ENCODE results near the gene MGAT3. TPM values are rescaled to one million over a fixed set of nuclear protein-coding genes. Genes with fewer than 3 reads are reported as not detected.
A peak's percentile ranks its signal among the peaks of the same experiment; 100 is the strongest.
"Not testable (repeated sequence)": the region's sequence is repeated elsewhere in the genome, so short reads cannot be mapped to it uniquely, and the experiment has no call there.

MGAT3 gene
- total RNA-seq (ENCODE audit: unreplicated experiment) = 12.8 TPM
- long read RNA-seq, partial matches to known transcripts = 0 of 1 reads
- long read RNA-seq, other reads (novel, unspliced or antisense) = 1 of 1 reads

GRCh38 chr22:39456522-39457197, at the start of gene MGAT3:
TSS of gene MGAT3 (plus strand) at chr22:39457012. CDS start at chr22:39487348, 30,336 bp downstream.
- TF ChIP-seq CTCF (IDR thresholded peaks at IDR 0.05; ENCODE audit: partially characterized antibody, unreplicated experiment) = no peak
- peak within 1 kb of the TSS; percentile 81 for H3K27ac Mint-ChIP-seq (ENCODE audit: unreplicated experiment)
- H3K4me1 Mint-ChIP-seq (ENCODE audit: low read depth, unreplicated experiment) = peaks cover 14% of the 10 kb centered on the region
- peaks cover 5% of the 10 kb centered on the region for H3K36me3 Mint-ChIP-seq (ENCODE audit: unreplicated experiment)
- H3K9me3 Mint-ChIP-seq (ENCODE audit: unreplicated experiment) = peaks cover 17% of the 10 kb centered on the region
- DNase-seq = no peak
- H3K4me3 Mint-ChIP-seq (ENCODE audit: unreplicated experiment) = peak within 1 kb of the TSS; percentile 88
- H3K27me3 Mint-ChIP-seq (ENCODE audit: unreplicated experiment) = peaks cover 21% of the 10 kb centered on the region

- no peaks in the 10 kb centered on the region for H3K36me3 Mint-ChIP-seq (ENCODE audit: unreplicated experiment)
- no peak for TF ChIP-seq CTCF (IDR thresholded peaks at IDR 0.05; ENCODE audit: partially characterized antibody, unreplicated experiment)
- H3K4me1 Mint-ChIP-seq (ENCODE audit: low read depth, unreplicated experiment) = peaks cover 6% of the 10 kb centered on the region
- no peak for DNase-seq
- H3K4me3 Mint-ChIP-seq (ENCODE audit: unreplicated experiment) = no peak overlapping the region
- H3K27ac Mint-ChIP-seq (ENCODE audit: unreplicated experiment) = no peak overlapping the region
- H3K9me3 Mint-ChIP-seq (ENCODE audit: unreplicated experiment) = peaks cover 2% of the 10 kb centered on the region
- H3K27me3 Mint-ChIP-seq (ENCODE audit: unreplicated experiment) = peaks cover 4% of the 10 kb centered on the region
Observed at GRCh38 chr22:39408173-39408572, 48.6 kb upstream of the MGAT3 start.

- no peak overlapping the region for H3K4me3 Mint-ChIP-seq (ENCODE audit: unreplicated experiment)
- H3K36me3 Mint-ChIP-seq (ENCODE audit: unreplicated experiment) = no peaks in the 10 kb centered on the region
- peaks cover 6% of the 10 kb centered on the region for H3K27me3 Mint-ChIP-seq (ENCODE audit: unreplicated experiment)
- no peak for DNase-seq
- H3K9me3 Mint-ChIP-seq (ENCODE audit: unreplicated experiment) = peaks cover 1% of the 10 kb centered on the region
- TF ChIP-seq CTCF (IDR thresholded peaks at IDR 0.05; ENCODE audit: partially characterized antibody, unreplicated experiment) = no peak
- H3K27ac Mint-ChIP-seq (ENCODE audit: unreplicated experiment) = no peak overlapping the region
- H3K4me1 Mint-ChIP-seq (ENCODE audit: low read depth, unreplicated experiment) = peaks cover 10% of the 10 kb centered on the region
Observed at GRCh38 chr22:39408807-39409206, 48.0 kb upstream of the MGAT3 start.

GRCh38 chr22:39409516-39410029, 47.2 kb upstream of the MGAT3 start:
- Mint-ChIP-seq H3K4me1 (ENCODE audit: low read depth, unreplicated experiment) (peaks cover 17% of the 10 kb centered on the region), H3K27me3 (ENCODE audit: unreplicated experiment) (peaks cover 10% of the 10 kb centered on the region), H3K36me3 (ENCODE audit: unreplicated experiment) (no peaks in the 10 kb centered on the region), H3K9me3 (ENCODE audit: unreplicated experiment) (no peaks in the 10 kb centered on the region), H3K4me3 (ENCODE audit: unreplicated experiment) (peak overlapping the region; percentile 1), H3K27ac (ENCODE audit: unreplicated experiment) (peak overlapping the region; percentile 48)
- no peak for DNase-seq
- no peak for TF ChIP-seq CTCF (IDR thresholded peaks at IDR 0.05; ENCODE audit: partially characterized antibody, unreplicated experiment)

GRCh38 chr22:39410264-39410663, 46.5 kb upstream of the MGAT3 start:
- H3K27ac Mint-ChIP-seq (ENCODE audit: unreplicated experiment) = no peak overlapping the region
- H3K9me3 Mint-ChIP-seq (ENCODE audit: unreplicated experiment) = no peaks in the 10 kb centered on the region
- no peak for TF ChIP-seq CTCF (IDR thresholded peaks at IDR 0.05; ENCODE audit: partially characterized antibody, unreplicated experiment)
- peaks cover 10% of the 10 kb centered on the region for H3K27me3 Mint-ChIP-seq (ENCODE audit: unreplicated experiment)
- H3K4me3 Mint-ChIP-seq (ENCODE audit: unreplicated experiment) = no peak overlapping the region
- H3K36me3 Mint-ChIP-seq (ENCODE audit: unreplicated experiment) = no peaks in the 10 kb centered on the region
- H3K4me1 Mint-ChIP-seq (ENCODE audit: low read depth, unreplicated experiment) = peaks cover 17% of the 10 kb centered on the region
- DNase-seq = no peak

- not testable (repeated sequence) for H3K27ac Mint-ChIP-seq (ENCODE audit: unreplicated experiment); H3K9me3 Mint-ChIP-seq (ENCODE audit: unreplicated experiment); DNase-seq; H3K4me3 Mint-ChIP-seq (ENCODE audit: unreplicated experiment); H3K27me3 Mint-ChIP-seq (ENCODE audit: unreplicated experiment); H3K36me3 Mint-ChIP-seq (ENCODE audit: unreplicated experiment)
- H3K4me1 Mint-ChIP-seq (ENCODE audit: low read depth, unreplicated experiment) = peaks cover 17% of the 10 kb centered on the region
Observed at GRCh38 chr22:39411828-39412365, 44.9 kb upstream of the MGAT3 start.

GRCh38 chr22:39413204-39413603, 43.6 kb upstream of the MGAT3 start:
- DNase-seq; H3K27ac Mint-ChIP-seq (ENCODE audit: unreplicated experiment); H3K27me3 Mint-ChIP-seq (ENCODE audit: unreplicated experiment); H3K36me3 Mint-ChIP-seq (ENCODE audit: unreplicated experiment); H3K9me3 Mint-ChIP-seq (ENCODE audit: unreplicated experiment); H3K4me3 Mint-ChIP-seq (ENCODE audit: unreplicated experiment): not testable (repeated sequence)
- H3K4me1 Mint-ChIP-seq (ENCODE audit: low read depth, unreplicated experiment) = peaks cover 17% of the 10 kb centered on the region

Data from glutamatergic neuron (in vitro differentiated cells).